Astrocyte (in vitro differentiated cells and primary cell): ENCODE data around the gene ACAD8. TPM values are rescaled to one million over a fixed set of nuclear protein-coding genes. Genes with fewer than 3 reads are reported as not detected.

ENCODE experiments used
- DNase-seq: peaks from one replicate; pipeline ENCODE4 v3.0.0-alpha.2; 2010; ENCODE audit warnings: low read depth
- FAIRE-seq: peaks from 2 replicates; lab custom pipeline; 2011; peaks lifted over from hg19 to GRCh38; lab: Jason Lieb, UNC
- H2AFZ ChIP-seq: 2 replicates; pipeline ENCODE4 v1.6.0; 2012; ENCODE audit warnings: low read depth, low read length, inconsistent platforms
- H3K27ac ChIP-seq: 2 replicates; pipeline ENCODE4 v1.5.1; 2011; ENCODE audit warnings: low read depth, low read length, inconsistent platforms
- H3K27me3 ChIP-seq: 2 replicates; pipeline ENCODE4 v1.6.0; 2011; ENCODE audit warnings: low read length, inconsistent platforms; ENCODE audit not compliant: insufficient read depth
- H3K36me3 ChIP-seq: 2 replicates; pipeline ENCODE4 v1.5.1; 2011; ENCODE audit warnings: low read length, inconsistent platforms; ENCODE audit not compliant: insufficient read depth
- H3K4me1 ChIP-seq: 2 replicates; pipeline ENCODE4 v1.5.1; 2011; ENCODE audit warnings: low read length, inconsistent platforms; ENCODE audit not compliant: insufficient read depth
- H3K4me2 ChIP-seq: 2 replicates; pipeline ENCODE4 v1.6.0; 2012; ENCODE audit warnings: low read length, inconsistent platforms
- H3K4me3 ChIP-seq: 2 replicates; pipeline ENCODE4 v1.5.1; 2011; ENCODE audit warnings: low read depth, mild to moderate bottlenecking, low read length, inconsistent platforms; ENCODE audit not compliant: insufficient read depth
- H3K79me2 ChIP-seq: 2 replicates; pipeline ENCODE4 v1.6.0; 2012; ENCODE audit warnings: mild to moderate bottlenecking, low read length, inconsistent platforms; ENCODE audit not compliant: insufficient read depth
- H3K9ac ChIP-seq: 2 replicates; pipeline ENCODE4 v1.6.0; 2012; ENCODE audit warnings: mild to moderate bottlenecking, low read length, inconsistent platforms
- H3K9me3 ChIP-seq: 2 replicates; pipeline ENCODE4 v1.5.1; 2012; ENCODE audit warnings: low read depth, mild to moderate bottlenecking, low read length, inconsistent platforms; ENCODE audit not compliant: insufficient read depth
- H4K20me1 ChIP-seq: 2 replicates; pipeline ENCODE4 v1.6.0; 2012; ENCODE audit warnings: low read length, inconsistent platforms; ENCODE audit not compliant: insufficient read depth
- H3K27ac Mint-ChIP-seq: one replicate; pipeline ENCODE4 v1.8.0; 2021; ENCODE audit warnings: mild to moderate bottlenecking, mixed read lengths; ENCODE audit not compliant: unreplicated experiment
- H3K27me3 Mint-ChIP-seq: one replicate; pipeline ENCODE4 v1.8.0; 2021; ENCODE audit warnings: low read depth, mixed read lengths; ENCODE audit not compliant: unreplicated experiment
- H3K36me3 Mint-ChIP-seq: one replicate; pipeline ENCODE4 v1.8.0; 2021; ENCODE audit warnings: low read depth, mixed read lengths; ENCODE audit not compliant: unreplicated experiment
- H3K4me1 Mint-ChIP-seq: one replicate; pipeline ENCODE4 v1.8.0; 2021; ENCODE audit warnings: low read depth, mixed read lengths; ENCODE audit not compliant: unreplicated experiment
- H3K4me3 Mint-ChIP-seq: one replicate; pipeline ENCODE4 v1.8.0; 2021; ENCODE audit warnings: mild to moderate bottlenecking, moderate library complexity, mixed read lengths; ENCODE audit not compliant: unreplicated experiment
- H3K9me3 Mint-ChIP-seq: one replicate; pipeline ENCODE4 v1.8.0; 2021; ENCODE audit warnings: mild to moderate bottlenecking, mixed read lengths; ENCODE audit not compliant: unreplicated experiment
- EZH2 ChIP-seq: IDR thresholded peaks from 2 replicates; pipeline ENCODE4 v1.6.1; 2012; ENCODE audit warnings: mild to moderate bottlenecking, low read length, inconsistent platforms; ENCODE audit not compliant: insufficient read depth
- total RNA-seq: library from RNA; stranded (reverse); gene quantifications from 2 replicates; pipeline ENCODE4 v1.2.1, GENCODE V29; 2021
- TF ChIP-seq, protein P1 (sequence below): IDR thresholded peaks from 2 replicates; pipeline ENCODE4 v1.5.1; 2011; ENCODE audit warnings: low read depth, mild to moderate bottlenecking, inconsistent platforms, low read length, moderate library complexity; ENCODE audit not compliant: insufficient read depth

Gene ACAD8
- total RNA-seq, 1 donor from 2014 or later, result 15.8 TPM

DNA sequence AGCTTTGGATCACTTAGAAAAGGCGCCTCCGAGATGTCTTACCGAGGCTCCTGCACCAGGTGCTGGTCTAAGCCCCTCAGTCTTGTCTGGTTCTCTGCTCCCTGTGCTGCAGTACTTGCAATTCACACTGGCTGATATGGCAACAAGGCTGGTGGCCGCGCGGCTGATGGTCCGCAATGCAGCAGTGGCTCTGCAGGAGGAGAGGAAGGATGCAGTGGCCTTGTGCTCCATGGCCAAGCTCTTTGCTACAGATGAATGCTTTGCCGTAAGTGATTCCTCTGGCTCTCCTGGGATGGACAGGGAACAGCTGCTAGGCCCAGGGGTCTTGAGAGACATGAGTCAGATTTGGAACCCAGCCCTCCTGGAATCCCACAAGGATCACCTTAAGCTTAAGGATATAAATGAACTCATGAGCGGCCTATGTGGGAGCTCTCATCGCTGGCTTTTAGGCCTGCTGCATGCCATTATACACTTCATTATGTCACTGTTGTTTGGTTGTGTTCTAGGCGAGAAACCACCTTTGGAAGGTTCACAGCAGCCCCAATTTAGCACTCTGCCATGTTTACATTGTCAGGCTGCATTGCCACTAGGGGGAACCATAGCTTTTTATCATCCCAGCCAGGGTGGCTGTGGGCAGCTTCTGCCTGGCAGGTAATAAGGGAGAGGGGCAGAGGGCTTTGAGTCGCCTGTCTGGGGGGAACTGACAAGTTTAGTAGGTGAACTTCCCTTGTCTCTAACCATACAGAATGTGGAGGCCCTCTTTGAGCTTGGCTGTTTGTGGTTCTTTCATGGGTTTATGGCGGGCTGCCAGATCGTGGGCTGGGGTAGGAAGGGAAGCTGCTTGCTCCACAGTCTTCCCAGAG, 8.5 kb downstream of the ACAD8 start:
- Histone ChIP-seq H3K9ac (no peak overlapping the region), H3K4me2 (no peak overlapping the region), H2AFZ (no peak overlapping the region), H4K20me1 (peaks cover 15% of the 10 kb centered on the region), H3K4me1 (peaks cover 2% of the 10 kb centered on the region), H3K79me2 (no peaks in the 10 kb centered on the region), H3K27ac (no peak overlapping the region), H3K27me3 (no peaks in the 10 kb centered on the region), H3K9me3 (no peaks in the 10 kb centered on the region), H3K4me3 (no peak overlapping the region), H3K36me3 (peaks cover 15% of the 10 kb centered on the region)
- H3K27me3 Mint-ChIP-seq, result no peaks in the 10 kb centered on the region
- TF ChIP-seq, protein P1, sequence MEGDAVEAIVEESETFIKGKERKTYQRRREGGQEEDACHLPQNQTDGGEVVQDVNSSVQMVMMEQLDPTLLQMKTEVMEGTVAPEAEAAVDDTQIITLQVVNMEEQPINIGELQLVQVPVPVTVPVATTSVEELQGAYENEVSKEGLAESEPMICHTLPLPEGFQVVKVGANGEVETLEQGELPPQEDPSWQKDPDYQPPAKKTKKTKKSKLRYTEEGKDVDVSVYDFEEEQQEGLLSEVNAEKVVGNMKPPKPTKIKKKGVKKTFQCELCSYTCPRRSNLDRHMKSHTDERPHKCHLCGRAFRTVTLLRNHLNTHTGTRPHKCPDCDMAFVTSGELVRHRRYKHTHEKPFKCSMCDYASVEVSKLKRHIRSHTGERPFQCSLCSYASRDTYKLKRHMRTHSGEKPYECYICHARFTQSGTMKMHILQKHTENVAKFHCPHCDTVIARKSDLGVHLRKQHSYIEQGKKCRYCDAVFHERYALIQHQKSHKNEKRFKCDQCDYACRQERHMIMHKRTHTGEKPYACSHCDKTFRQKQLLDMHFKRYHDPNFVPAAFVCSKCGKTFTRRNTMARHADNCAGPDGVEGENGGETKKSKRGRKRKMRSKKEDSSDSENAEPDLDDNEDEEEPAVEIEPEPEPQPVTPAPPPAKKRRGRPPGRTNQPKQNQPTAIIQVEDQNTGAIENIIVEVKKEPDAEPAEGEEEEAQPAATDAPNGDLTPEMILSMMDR, result peak; percentile 38
- no peak for TF ChIP-seq EZH2
- no peak for DNase-seq
- H3K9me3 Mint-ChIP-seq, result no peaks in the 10 kb centered on the region
- peaks cover 19% of the 10 kb centered on the region for H3K36me3 Mint-ChIP-seq
- FAIRE-seq, result no peak
- H3K4me3 Mint-ChIP-seq, result no peak overlapping the region
- no peak overlapping the region for H3K27ac Mint-ChIP-seq
- peaks cover 6% of the 10 kb centered on the region for H3K4me1 Mint-ChIP-seq

- FAIRE-seq (no peak), DNase-seq (no peak)
- Histone ChIP-seq H3K9ac (no peak overlapping the region), H3K9me3 (no peaks in the 10 kb centered on the region), H2AFZ (no peak overlapping the region), H3K36me3 (peaks cover 3% of the 10 kb centered on the region), H3K4me3 (no peak overlapping the region), H3K4me2 (no peak overlapping the region), H3K79me2 (no peaks in the 10 kb centered on the region), H4K20me1 (peaks cover 15% of the 10 kb centered on the region), H3K27ac (no peak overlapping the region), H3K4me1 (peaks cover 7% of the 10 kb centered on the region), H3K27me3 (peaks cover 5% of the 10 kb centered on the region)
- Mint-ChIP-seq H3K4me3 (no peak overlapping the region), H3K27me3 (peaks cover under 1% of the 10 kb centered on the region), H3K27ac (peak overlapping the region; percentile 62), H3K9me3 (no peaks in the 10 kb centered on the region), H3K36me3 (peaks cover 3% of the 10 kb centered on the region), H3K4me1 (peaks cover 21% of the 10 kb centered on the region)
- TF ChIP-seq, protein P1, result no peak
- TF ChIP-seq EZH2, result no peak
These were observed 11.8 kb downstream of the ACAD8 start for GRCh38 chr11:134264966-134265764.
